T-helper 22 cell (primary cell): ENCODE data around the gene ATP2B2.

Experiments used
- DNase-seq: peaks from one replicate; pipeline ENCODE4 v3.0.0-alpha.2; 2020; ENCODE audit warnings: low read depth

Gene ATP2B2

GRCh38 chr3:10294030-10294586 is 211.3 kb downstream of the ATP2B2 start:
- no peak for DNase-seq

GRCh38 chr3:10292505-10293419 is 212.6 kb downstream of the ATP2B2 start, which contains the start of gene GHRL:
GHRL (minus strand) TSS chr3:10292947; CDS start chr3:10290180, 2,767 bp downstream.
- no peak for DNase-seq

- DNase-seq: no peak
Observed at GRCh38 chr3:10291641-10292040, 213.7 kb downstream of the ATP2B2 start.

GRCh38 chr3:10290481-10291176 is 214.8 kb downstream of the ATP2B2 start:
- DNase-seq: no peak

- no peak for DNase-seq
Observed at GRCh38 chr3:10289787-10290355, 215.5 kb downstream of the ATP2B2 start.

- DNase-seq: no peak
Observed at GRCh38 chr3:10289077-10289476, 216.3 kb downstream of the ATP2B2 start.

GRCh38 chr3:10288575-10288960 is 216.8 kb downstream of the ATP2B2 start:
- DNase-seq: no peak

GRCh38 chr3:10287936-10288574 is 217.3 kb downstream of the ATP2B2 start:
- no peak for DNase-seq

- DNase-seq: no peak
Observed at GRCh38 chr3:10286596-10287295, 218.6 kb downstream of the ATP2B2 start.

GRCh38 chr3:10286133-10286524 is 219.3 kb downstream of the ATP2B2 start:
- DNase-seq: no peak

- DNase-seq: no peak
Observed at GRCh38 chr3:10285272-10286132, 219.9 kb downstream of the ATP2B2 start.

GRCh38 chr3:10284496-10284895 is 220.9 kb downstream of the ATP2B2 start:
- peak; percentile 52 for DNase-seq

GRCh38 chr3:10283638-10284037 is 221.7 kb downstream of the ATP2B2 start:
- DNase-seq: no peak

GRCh38 chr3:10281951-10282350 is 223.4 kb downstream of the ATP2B2 start:
- DNase-seq: no peak

- no peak for DNase-seq
Observed at GRCh38 chr3:10280571-10280970, 224.8 kb downstream of the ATP2B2 start.

GRCh38 chr3:10280177-10280529 is 225.2 kb downstream of the ATP2B2 start:
- DNase-seq: no peak

GRCh38 chr3:10279384-10280176 is 225.8 kb downstream of the ATP2B2 start:
- no peak for DNase-seq

GRCh38 chr3:10278501-10278900 is 226.9 kb downstream of the ATP2B2 start:
- no peak for DNase-seq

GRCh38 chr3:10277115-10277625 is 228.2 kb downstream of the ATP2B2 start:
- DNase-seq: no peak
